DMS 273 (cell line): ENCODE measurements around the gene PTPRO.
A peak's percentile ranks its signal among the peaks of the same experiment; 100 is the strongest.

Experiments used
- DNase-seq: peaks from one replicate; lab custom pipeline; 2025; ENCODE audit not compliant: unreplicated experiment; lab: John Stamatoyannopoulos, UW

PTPRO gene

GRCh38 chr12:15522574-15523187, 200.4 kb downstream of the PTPRO start:
- peak; percentile 73 for DNase-seq

GRCh38 chr12:15525441-15525840, 203.1 kb downstream of the PTPRO start:
- no peak for DNase-seq

GRCh38 chr12:15526033-15526432, 203.7 kb downstream of the PTPRO start:
- DNase-seq, result no peak

GRCh38 chr12:15527201-15528080, 205.1 kb downstream of the PTPRO start:
- DNase-seq, result peak; percentile 74

GRCh38 chr12:15528666-15529065, 206.4 kb downstream of the PTPRO start:
- no peak for DNase-seq

- DNase-seq, result no peak
Measured at GRCh38 chr12:15530361-15530760, 208.1 kb downstream of the PTPRO start.

GRCh38 chr12:15532364-15532977, 210.2 kb downstream of the PTPRO start:
- peak; percentile 64 for DNase-seq

GRCh38 chr12:15534322-15534721, 212.0 kb downstream of the PTPRO start:
- DNase-seq, result no peak

GRCh38 chr12:15534874-15535273, 212.6 kb downstream of the PTPRO start:
- no peak for DNase-seq

- peak; percentile 2 for DNase-seq
Measured at GRCh38 chr12:15535352-15535781, 213.1 kb downstream of the PTPRO start.

- no peak for DNase-seq
Measured at GRCh38 chr12:15536446-15536845, 214.1 kb downstream of the PTPRO start.

GRCh38 chr12:15538881-15539280, 216.6 kb downstream of the PTPRO start:
- no peak for DNase-seq

GRCh38 chr12:15540005-15540404, 217.7 kb downstream of the PTPRO start:
- no peak for DNase-seq

GRCh38 chr12:15540469-15540872, 218.2 kb downstream of the PTPRO start:
- no peak for DNase-seq

- DNase-seq, result no peak
Measured at GRCh38 chr12:15541996-15542631, 219.8 kb downstream of the PTPRO start.

GRCh38 chr12:15543347-15543746, 221.0 kb downstream of the PTPRO start:
- no peak for DNase-seq

GRCh38 chr12:15544589-15544988, 222.3 kb downstream of the PTPRO start:
- no peak for DNase-seq

GRCh38 chr12:15545334-15545733, 223.0 kb downstream of the PTPRO start:
- no peak for DNase-seq

- DNase-seq, result no peak
Measured at GRCh38 chr12:15546102-15546701, 223.9 kb downstream of the PTPRO start.

GRCh38 chr12:15547063-15547462, 224.8 kb downstream of the PTPRO start:
- no peak for DNase-seq

GRCh38 chr12:15547691-15548090, 225.4 kb downstream of the PTPRO start:
- no peak for DNase-seq
